HepG2 (cell line): ENCODE data around the gene MIA2. TPM values are rescaled to one million over a fixed set of nuclear protein-coding genes. Genes with fewer than 3 reads are reported as not detected.

Experiments used
- KAT7 ChIP-seq: IDR thresholded peaks from 2 replicates; pipeline ENCODE4 v1.6.1; 2018; ENCODE audit warnings: borderline replicate concordance, missing compliant biosample characterization
- RBM22 ChIP-seq: fragments of 200-400 bp; formaldehyde crosslinking; optimal IDR thresholded peaks from 2 replicates; pipeline ENCODE3; 2017; ENCODE audit warnings: mild to moderate bottlenecking, low read length, moderate library complexity
- SIN3A ChIP-seq: IDR thresholded peaks from 2 replicates; pipeline ENCODE4 v1.6.1; 2011; ENCODE audit warnings: low read depth, mild to moderate bottlenecking, control low read depth, low read length, borderline replicate concordance
- SUZ12 ChIP-seq: fragments of 150-350 bp; IDR thresholded peaks from 2 replicates; pipeline ENCODE4 v1.6.1; 2014; ENCODE audit warnings: low read depth, low read length
- TCF7L2 ChIP-seq: IDR thresholded peaks from 2 replicates; pipeline ENCODE4 v1.6.1; 2011; ENCODE audit warnings: mild to moderate bottlenecking, low read depth, low read length, moderate library complexity
- ZBTB38 ChIP-seq: sonication (generic); formaldehyde crosslinking; IDR thresholded peaks from 2 replicates; pipeline ENCODE4 v1.5.1; 2020; ENCODE audit warnings: mild to moderate bottlenecking, missing genetic modification reagents
- ZBTB8A ChIP-seq: sonication (generic); formaldehyde crosslinking; IDR thresholded peaks from 2 replicates; pipeline ENCODE4 v1.4.0; 2020; ENCODE audit warnings: mild to moderate bottlenecking, low read depth, missing genetic modification reagents, borderline replicate concordance
- ZEB1 ChIP-seq: IDR thresholded peaks from 2 replicates; pipeline ENCODE4 v1.6.1; 2012; ENCODE audit warnings: mild to moderate bottlenecking, low read depth, inconsistent platforms; ENCODE audit not compliant: insufficient replicate concordance
- ZNF292 ChIP-seq: sonication (generic); formaldehyde crosslinking; IDR thresholded peaks from 2 replicates; pipeline ENCODE4 v1.8.1; 2022; ENCODE audit warnings: mild to moderate bottlenecking, low read depth, missing genetic modification reagents, borderline replicate concordance
- ZNF678 ChIP-seq: sonication (generic); formaldehyde crosslinking; IDR thresholded peaks from 2 replicates; pipeline ENCODE4 v1.4.0; 2020; ENCODE audit warnings: mild to moderate bottlenecking, missing genetic modification reagents
- ZNF709 ChIP-seq: sonication (generic); formaldehyde crosslinking; IDR thresholded peaks from 2 replicates; pipeline ENCODE4 v1.5.0; 2020; ENCODE audit warnings: mild to moderate bottlenecking, missing genetic modification reagents
- ZNF775 ChIP-seq: sonication (generic); formaldehyde crosslinking; IDR thresholded peaks from 2 replicates; pipeline ENCODE4 v1.4.0; 2020; ENCODE audit warnings: missing genetic modification reagents, mild to moderate bottlenecking, moderate library complexity, borderline replicate concordance
- polyA plus RNA-seq, 8 experiments: library from polyadenylated mRNA; depleted of rRNA in 3 of 8; stranded (reverse) in 7 of 8; unstranded in 1 of 8; fragments of >200 nt; fragmentation: Illumina TruSeq in 4 of 8; extraction: Trizol in 4 of 8; gene quantifications; 2 replicates each; pipeline versions ENCODE4 v1.2.1 to v1.2.3, GENCODE V29; 2011 to 2016; ENCODE audit warnings: low read depth in 4 of 8, missing spikeins in 1 of 8, mixed read lengths in 1 of 8; ENCODE audit not compliant: insufficient read depth in 1 of 8
- total RNA-seq, 5 experiments: library from RNA; depleted of rRNA; stranded (reverse); fragments of >200 nt; fragmentation: Illumina TruSeq; extraction: Trizol; gene quantifications; 2 replicates each; pipeline ENCODE4 v1.2.3, GENCODE V29; 2016; ENCODE audit warnings: low read depth in 1 of 5
- TF ChIP-seq, protein P1 (sequence below): sonication (generic); formaldehyde crosslinking; IDR thresholded peaks from 2 replicates; pipeline ENCODE4 v1.9.0; 2021; ENCODE audit warnings: mild to moderate bottlenecking, missing genetic modification reagents
- TF ChIP-seq, protein P2 (sequence below): sonication (generic); formaldehyde crosslinking; IDR thresholded peaks from 2 replicates; pipeline ENCODE4 v1.5.1; 2020; ENCODE audit warnings: mild to moderate bottlenecking, missing genetic modification reagents, moderate library complexity
- TF ChIP-seq, protein P3 (sequence below), 2 experiments: IDR thresholded peaks; 2 replicates each; pipeline ENCODE4 v1.6.1; 2011 to 2012; ENCODE audit warnings: low read length in 2 of 2, borderline replicate concordance in 1 of 2, low read depth in 1 of 2, mild to moderate bottlenecking in 1 of 2, moderate library complexity in 1 of 2
- TF ChIP-seq, protein P4 (sequence below): sonication (generic); formaldehyde crosslinking; IDR thresholded peaks from 2 replicates; pipeline ENCODE4 v1.8.1; 2023; ENCODE audit warnings: mild to moderate bottlenecking, missing genetic modification reagents

Gene MIA2
- total and polyA plus RNA-seq, 2 of the 13 experiments (the other 11 are each of a cell fraction or from before 2014, with no cell fraction given) = 134 to 158 TPM

DNA sequence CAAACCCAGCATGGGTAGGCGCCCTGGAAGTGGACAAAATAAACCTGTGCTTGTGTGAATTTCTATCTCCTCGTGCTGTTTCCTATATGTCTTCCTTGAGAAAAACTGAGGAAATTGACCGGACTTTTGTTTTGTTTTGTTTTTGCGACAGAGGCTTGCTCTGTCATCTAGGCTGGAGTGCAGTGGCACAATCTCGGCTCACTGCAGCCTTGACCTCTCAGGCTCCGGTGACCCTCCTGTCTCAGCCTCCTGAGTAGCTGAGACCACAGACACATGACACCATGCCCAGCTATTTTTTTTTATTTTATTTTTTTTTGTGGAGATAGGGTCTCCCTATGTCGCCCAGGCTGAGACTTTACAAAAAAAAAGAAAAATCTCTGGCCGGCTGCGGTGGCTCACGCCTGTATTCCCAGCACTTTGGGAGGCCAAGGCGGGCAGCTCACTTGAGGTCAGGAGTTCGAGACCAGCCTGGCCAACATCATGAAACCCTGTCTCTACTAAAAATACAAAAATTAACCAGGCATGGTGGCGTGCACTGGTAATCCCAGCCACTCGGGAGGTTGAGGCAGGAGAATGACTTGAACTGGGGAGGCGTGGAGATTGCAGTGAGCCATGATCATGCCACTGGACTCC lies 22.5 kb upstream of the MIA2 start (continued):
- TF ChIP-seq, protein P1, sequence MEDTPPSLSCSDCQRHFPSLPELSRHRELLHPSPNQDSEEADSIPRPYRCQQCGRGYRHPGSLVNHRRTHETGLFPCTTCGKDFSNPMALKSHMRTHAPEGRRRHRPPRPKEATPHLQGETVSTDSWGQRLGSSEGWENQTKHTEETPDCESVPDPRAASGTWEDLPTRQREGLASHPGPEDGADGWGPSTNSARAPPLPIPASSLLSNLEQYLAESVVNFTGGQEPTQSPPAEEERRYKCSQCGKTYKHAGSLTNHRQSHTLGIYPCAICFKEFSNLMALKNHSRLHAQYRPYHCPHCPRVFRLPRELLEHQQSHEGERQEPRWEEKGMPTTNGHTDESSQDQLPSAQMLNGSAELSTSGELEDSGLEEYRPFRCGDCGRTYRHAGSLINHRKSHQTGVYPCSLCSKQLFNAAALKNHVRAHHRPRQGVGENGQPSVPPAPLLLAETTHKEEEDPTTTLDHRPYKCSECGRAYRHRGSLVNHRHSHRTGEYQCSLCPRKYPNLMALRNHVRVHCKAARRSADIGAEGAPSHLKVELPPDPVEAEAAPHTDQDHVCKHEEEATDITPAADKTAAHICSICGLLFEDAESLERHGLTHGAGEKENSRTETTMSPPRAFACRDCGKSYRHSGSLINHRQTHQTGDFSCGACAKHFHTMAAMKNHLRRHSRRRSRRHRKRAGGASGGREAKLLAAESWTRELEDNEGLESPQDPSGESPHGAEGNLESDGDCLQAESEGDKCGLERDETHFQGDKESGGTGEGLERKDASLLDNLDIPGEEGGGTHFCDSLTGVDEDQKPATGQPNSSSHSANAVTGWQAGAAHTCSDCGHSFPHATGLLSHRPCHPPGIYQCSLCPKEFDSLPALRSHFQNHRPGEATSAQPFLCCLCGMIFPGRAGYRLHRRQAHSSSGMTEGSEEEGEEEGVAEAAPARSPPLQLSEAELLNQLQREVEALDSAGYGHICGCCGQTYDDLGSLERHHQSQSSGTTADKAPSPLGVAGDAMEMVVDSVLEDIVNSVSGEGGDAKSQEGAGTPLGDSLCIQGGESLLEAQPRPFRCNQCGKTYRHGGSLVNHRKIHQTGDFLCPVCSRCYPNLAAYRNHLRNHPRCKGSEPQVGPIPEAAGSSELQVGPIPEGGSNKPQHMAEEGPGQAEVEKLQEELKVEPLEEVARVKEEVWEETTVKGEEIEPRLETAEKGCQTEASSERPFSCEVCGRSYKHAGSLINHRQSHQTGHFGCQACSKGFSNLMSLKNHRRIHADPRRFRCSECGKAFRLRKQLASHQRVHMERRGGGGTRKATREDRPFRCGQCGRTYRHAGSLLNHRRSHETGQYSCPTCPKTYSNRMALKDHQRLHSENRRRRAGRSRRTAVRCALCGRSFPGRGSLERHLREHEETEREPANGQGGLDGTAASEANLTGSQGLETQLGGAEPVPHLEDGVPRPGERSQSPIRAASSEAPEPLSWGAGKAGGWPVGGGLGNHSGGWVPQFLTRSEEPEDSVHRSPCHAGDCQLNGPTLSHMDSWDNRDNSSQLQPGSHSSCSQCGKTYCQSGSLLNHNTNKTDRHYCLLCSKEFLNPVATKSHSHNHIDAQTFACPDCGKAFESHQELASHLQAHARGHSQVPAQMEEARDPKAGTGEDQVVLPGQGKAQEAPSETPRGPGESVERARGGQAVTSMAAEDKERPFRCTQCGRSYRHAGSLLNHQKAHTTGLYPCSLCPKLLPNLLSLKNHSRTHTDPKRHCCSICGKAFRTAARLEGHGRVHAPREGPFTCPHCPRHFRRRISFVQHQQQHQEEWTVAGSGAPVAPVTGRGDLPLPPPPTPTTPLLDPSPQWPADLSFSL (CRISPR knock-in tag) = no peak
- TF ChIP-seq ZBTB38 (CRISPR knock-in tag) (0 out of 2 replicates have a peak, but pooled peaks have one; percentile 38), ZNF709 (CRISPR knock-in tag) (no peak), ZNF775 (CRISPR knock-in tag) (no peak), KAT7 (CRISPR knock-in tag) (no peak), SIN3A (no peak), SUZ12 (no peak), ZEB1 (no peak), RBM22 (no peak), ZNF292 (CRISPR knock-in tag) (no peak), ZNF678 (CRISPR knock-in tag) (0 out of 2 replicates have a peak, but pooled peaks have one; percentile 55), TCF7L2 (no peak), ZBTB8A (CRISPR knock-in tag) (no peak)
- TF ChIP-seq, protein P2, sequence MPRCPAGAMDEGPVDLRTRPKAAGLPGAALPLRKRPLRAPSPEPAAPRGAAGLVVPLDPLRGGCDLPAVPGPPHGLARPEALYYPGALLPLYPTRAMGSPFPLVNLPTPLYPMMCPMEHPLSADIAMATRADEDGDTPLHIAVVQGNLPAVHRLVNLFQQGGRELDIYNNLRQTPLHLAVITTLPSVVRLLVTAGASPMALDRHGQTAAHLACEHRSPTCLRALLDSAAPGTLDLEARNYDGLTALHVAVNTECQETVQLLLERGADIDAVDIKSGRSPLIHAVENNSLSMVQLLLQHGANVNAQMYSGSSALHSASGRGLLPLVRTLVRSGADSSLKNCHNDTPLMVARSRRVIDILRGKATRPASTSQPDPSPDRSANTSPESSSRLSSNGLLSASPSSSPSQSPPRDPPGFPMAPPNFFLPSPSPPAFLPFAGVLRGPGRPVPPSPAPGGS = 0 out of 2 replicates have a peak, but pooled peaks have one; percentile 35
- TF ChIP-seq, protein P3, sequence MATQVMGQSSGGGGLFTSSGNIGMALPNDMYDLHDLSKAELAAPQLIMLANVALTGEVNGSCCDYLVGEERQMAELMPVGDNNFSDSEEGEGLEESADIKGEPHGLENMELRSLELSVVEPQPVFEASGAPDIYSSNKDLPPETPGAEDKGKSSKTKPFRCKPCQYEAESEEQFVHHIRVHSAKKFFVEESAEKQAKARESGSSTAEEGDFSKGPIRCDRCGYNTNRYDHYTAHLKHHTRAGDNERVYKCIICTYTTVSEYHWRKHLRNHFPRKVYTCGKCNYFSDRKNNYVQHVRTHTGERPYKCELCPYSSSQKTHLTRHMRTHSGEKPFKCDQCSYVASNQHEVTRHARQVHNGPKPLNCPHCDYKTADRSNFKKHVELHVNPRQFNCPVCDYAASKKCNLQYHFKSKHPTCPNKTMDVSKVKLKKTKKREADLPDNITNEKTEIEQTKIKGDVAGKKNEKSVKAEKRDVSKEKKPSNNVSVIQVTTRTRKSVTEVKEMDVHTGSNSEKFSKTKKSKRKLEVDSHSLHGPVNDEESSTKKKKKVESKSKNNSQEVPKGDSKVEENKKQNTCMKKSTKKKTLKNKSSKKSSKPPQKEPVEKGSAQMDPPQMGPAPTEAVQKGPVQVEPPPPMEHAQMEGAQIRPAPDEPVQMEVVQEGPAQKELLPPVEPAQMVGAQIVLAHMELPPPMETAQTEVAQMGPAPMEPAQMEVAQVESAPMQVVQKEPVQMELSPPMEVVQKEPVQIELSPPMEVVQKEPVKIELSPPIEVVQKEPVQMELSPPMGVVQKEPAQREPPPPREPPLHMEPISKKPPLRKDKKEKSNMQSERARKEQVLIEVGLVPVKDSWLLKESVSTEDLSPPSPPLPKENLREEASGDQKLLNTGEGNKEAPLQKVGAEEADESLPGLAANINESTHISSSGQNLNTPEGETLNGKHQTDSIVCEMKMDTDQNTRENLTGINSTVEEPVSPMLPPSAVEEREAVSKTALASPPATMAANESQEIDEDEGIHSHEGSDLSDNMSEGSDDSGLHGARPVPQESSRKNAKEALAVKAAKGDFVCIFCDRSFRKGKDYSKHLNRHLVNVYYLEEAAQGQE (IDR thresholded peaks at IDR 0.05; ENCODE audit: borderline replicate concordance in 1 of 2, low read depth in 1 of 2, low read length in 2 of 2) = no peak
- TF ChIP-seq, protein P4, sequence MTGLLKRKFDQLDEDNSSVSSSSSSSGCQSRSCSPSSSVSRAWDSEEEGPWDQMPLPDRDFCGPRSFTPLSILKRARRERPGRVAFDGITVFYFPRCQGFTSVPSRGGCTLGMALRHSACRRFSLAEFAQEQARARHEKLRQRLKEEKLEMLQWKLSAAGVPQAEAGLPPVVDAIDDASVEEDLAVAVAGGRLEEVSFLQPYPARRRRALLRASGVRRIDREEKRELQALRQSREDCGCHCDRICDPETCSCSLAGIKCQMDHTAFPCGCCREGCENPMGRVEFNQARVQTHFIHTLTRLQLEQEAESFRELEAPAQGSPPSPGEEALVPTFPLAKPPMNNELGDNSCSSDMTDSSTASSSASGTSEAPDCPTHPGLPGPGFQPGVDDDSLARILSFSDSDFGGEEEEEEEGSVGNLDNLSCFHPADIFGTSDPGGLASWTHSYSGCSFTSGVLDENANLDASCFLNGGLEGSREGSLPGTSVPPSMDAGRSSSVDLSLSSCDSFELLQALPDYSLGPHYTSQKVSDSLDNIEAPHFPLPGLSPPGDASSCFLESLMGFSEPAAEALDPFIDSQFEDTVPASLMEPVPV (CRISPR knock-in tag) = no peak
